Mesenchymal stem cell (in vitro differentiated cells and primary cell): ENCODE data around the gene SPRN.
"Not testable (repeated sequence)": the region's sequence is repeated elsewhere in the genome, so short reads cannot be mapped to it uniquely, and the experiment has no call there.

Experiments used
- DNase-seq: peaks from one replicate; pipeline ENCODE4 v3.0.0-alpha.2; 2013
- H2AFZ ChIP-seq: one replicate; pipeline ENCODE4 v1.6.1; 2013; ENCODE audit warnings: low read depth, mild to moderate bottlenecking, control low read depth, inconsistent platforms, low read length, moderate library complexity
- H2AK5ac ChIP-seq: 2 replicates; pipeline ENCODE4 v1.6.1; 2013; ENCODE audit warnings: low read length, moderate library complexity, mild to moderate bottlenecking, inconsistent platforms; ENCODE audit not compliant: severe bottlenecking
- H2BK120ac ChIP-seq: one replicate; pipeline ENCODE4 v1.6.1; 2013; ENCODE audit warnings: low read depth, mild to moderate bottlenecking, inconsistent platforms, low read length, moderate library complexity
- H2BK12ac ChIP-seq, 2 experiments: one replicate each; pipeline ENCODE4 v1.6.1; 2013; ENCODE audit warnings: inconsistent platforms in 2 of 2, low read length in 2 of 2, mild to moderate bottlenecking in 2 of 2, moderate library complexity in 2 of 2, control low read depth in 1 of 2
- H2BK15ac ChIP-seq: one replicate; pipeline ENCODE4 v1.6.1; 2013; ENCODE audit warnings: mild to moderate bottlenecking, low read depth, inconsistent platforms; ENCODE audit not compliant: poor library complexity, severe bottlenecking
- H2BK5ac ChIP-seq: 2 replicates; pipeline ENCODE4 v1.6.1; 2013; ENCODE audit warnings: low read depth, mild to moderate bottlenecking, low read length, control low read depth, inconsistent platforms; ENCODE audit not compliant: poor library complexity, severe bottlenecking
- H3K14ac ChIP-seq, 2 experiments: one replicate each; pipeline ENCODE4 v1.6.1; 2013; ENCODE audit warnings: inconsistent platforms in 2 of 2, low read length in 2 of 2, control low read depth in 1 of 2, mild to moderate bottlenecking in 1 of 2, moderate library complexity in 1 of 2
- H3K18ac ChIP-seq, 2 experiments: one replicate each; pipeline ENCODE4 v1.6.1; 2013; ENCODE audit warnings: inconsistent platforms in 2 of 2, low read length in 2 of 2, control low read depth in 1 of 2, low read depth in 1 of 2, mild to moderate bottlenecking in 1 of 2
- H3K23ac ChIP-seq, 2 experiments: one replicate each; pipeline ENCODE4 v1.6.1; 2013; ENCODE audit warnings: inconsistent platforms in 2 of 2, low read length in 2 of 2, mild to moderate bottlenecking in 2 of 2, moderate library complexity in 2 of 2, control low read depth in 1 of 2
- H3K27ac ChIP-seq: 2 replicates; pipeline ENCODE4 v1.5.1; 2013; ENCODE audit warnings: mild to moderate bottlenecking, moderate library complexity, low read length, control low read depth, inconsistent platforms; ENCODE audit not compliant: poor library complexity, severe bottlenecking
- H3K27me3 ChIP-seq, 2 experiments: 2 replicates each; pipeline versions ENCODE4 v1.6.1 to v1.7.0; 2013; ENCODE audit warnings: low read length in 2 of 2, mild to moderate bottlenecking in 2 of 2, moderate library complexity in 2 of 2, control low read depth in 1 of 2, inconsistent platforms in 1 of 2; ENCODE audit not compliant: control insufficient read depth in 1 of 2, insufficient read depth in 1 of 2
- H3K36me3 ChIP-seq, 2 experiments: 2 replicates each; pipeline versions ENCODE4 v1.6.1 to v1.7.0; 2013; ENCODE audit warnings: low read length in 2 of 2, control low read depth in 1 of 2, inconsistent platforms in 1 of 2, low read depth in 1 of 2, mild to moderate bottlenecking in 1 of 2; ENCODE audit not compliant: insufficient read depth in 2 of 2, control insufficient read depth in 1 of 2
- H3K4ac ChIP-seq, 2 experiments: one replicate each; pipeline ENCODE4 v1.6.1; 2013; ENCODE audit warnings: inconsistent platforms in 2 of 2, low read length in 2 of 2, mild to moderate bottlenecking in 2 of 2, moderate library complexity in 2 of 2, control low read depth in 1 of 2, low read depth in 1 of 2
- H3K4me1 ChIP-seq: 2 replicates; pipeline ENCODE4 v1.6.1; 2013; ENCODE audit warnings: low read depth, low read length, control low read depth; ENCODE audit not compliant: control insufficient read depth, insufficient read depth
- H3K4me2 ChIP-seq: 2 replicates; pipeline ENCODE4 v1.6.1; 2013; ENCODE audit warnings: low read length, mild to moderate bottlenecking, inconsistent platforms; ENCODE audit not compliant: poor library complexity, severe bottlenecking
- H3K4me3 ChIP-seq, 2 experiments: 2 replicates each; pipeline versions ENCODE4 v1.5.1 to v1.7.0; 2013; ENCODE audit warnings: low read length in 2 of 2, mild to moderate bottlenecking in 2 of 2, control low read depth in 1 of 2, low read depth in 1 of 2; ENCODE audit not compliant: insufficient read depth in 1 of 2
- H3K79me1 ChIP-seq: replicated peaks from 2 replicates; pipeline ENCODE4 v1.6.1; 2013; ENCODE audit warnings: mild to moderate bottlenecking, control low read depth, low read length, inconsistent platforms; ENCODE audit not compliant: poor library complexity, severe bottlenecking
- H3K9ac ChIP-seq: 2 replicates; pipeline ENCODE4 v1.7.0; 2013; ENCODE audit warnings: mild to moderate bottlenecking, low read length, moderate library complexity
- H3K9me3 ChIP-seq: 2 replicates; pipeline ENCODE4 v1.7.0; 2013; ENCODE audit warnings: mild to moderate bottlenecking, low read length; ENCODE audit not compliant: control insufficient read depth
- H4K8ac ChIP-seq: one replicate; pipeline ENCODE4 v1.6.1; 2013; ENCODE audit warnings: inconsistent platforms, mild to moderate bottlenecking, low read length, moderate library complexity
- H4K91ac ChIP-seq: one replicate; pipeline ENCODE4 v1.6.1; 2013; ENCODE audit warnings: mild to moderate bottlenecking, low read length, inconsistent platforms
- WGBS: methylation state at CpG from one replicate; pipeline ENCODE4 v1.1.7; 2013; ENCODE audit warnings: mixed read lengths; 5-methylcytosine and 5-hydroxymethylcytosine counted together

SPRN gene

DNA sequence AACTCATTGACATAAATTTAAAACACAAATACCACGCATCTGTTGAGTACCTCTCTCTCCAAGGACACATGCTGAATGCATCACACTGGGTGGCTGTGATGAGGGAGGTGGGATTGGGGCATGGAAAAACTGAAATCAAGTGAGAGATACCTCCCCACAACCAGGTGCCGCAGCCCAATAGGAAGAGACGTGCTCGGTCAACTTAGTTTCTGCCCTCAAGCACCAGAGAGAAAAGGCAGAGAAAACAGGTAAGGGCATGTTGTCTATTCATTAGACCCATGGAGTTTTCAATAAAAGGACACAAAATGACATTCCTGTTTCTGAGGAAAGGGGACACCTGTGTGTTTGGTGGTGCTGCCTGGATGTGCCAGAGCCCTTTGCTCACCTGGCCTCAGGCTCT lies 5.1 kb upstream of the SPRN start:
- not testable (repeated sequence) for H2BK120ac ChIP-seq, H3K4me2 ChIP-seq, H4K91ac ChIP-seq, H3K4me3 ChIP-seq, H3K23ac ChIP-seq, H4K8ac ChIP-seq, H2BK5ac ChIP-seq, H3K14ac ChIP-seq, H3K18ac ChIP-seq, H3K79me1 ChIP-seq, H3K27ac ChIP-seq, H3K4ac ChIP-seq, H2BK15ac ChIP-seq, DNase-seq, H2BK12ac ChIP-seq, H3K9me3 ChIP-seq, H3K4me1 ChIP-seq, H3K9ac ChIP-seq, H3K36me3 ChIP-seq, H3K27me3 ChIP-seq, H2AK5ac ChIP-seq, H2AFZ ChIP-seq
- WGBS: no CpG with 5 or more reads among the region's 4 CpGs

DNA sequence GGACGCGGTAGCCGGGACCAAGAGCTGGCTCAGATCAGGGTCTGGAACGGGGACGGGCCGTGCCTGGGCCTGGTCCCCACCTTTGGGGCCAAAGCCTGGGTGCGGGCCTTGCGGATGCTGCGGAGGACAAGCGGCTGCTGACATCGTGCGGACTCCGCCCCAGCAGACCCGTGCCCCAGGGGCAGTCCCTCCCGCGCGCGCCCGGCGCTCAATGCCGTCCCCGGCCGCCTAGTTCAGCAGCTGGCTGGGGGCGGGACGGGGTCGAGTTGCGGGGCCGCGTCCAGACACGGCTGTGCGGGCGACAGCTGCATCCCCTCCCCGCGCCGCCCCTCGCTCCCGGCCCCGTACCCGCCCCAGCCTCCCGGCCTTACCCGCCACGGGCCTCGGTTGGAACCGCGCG lies 323 bp downstream of the SPRN start:
- H3K9ac ChIP-seq, H4K91ac ChIP-seq, H2BK15ac ChIP-seq, H3K27ac ChIP-seq, DNase-seq, H3K4ac ChIP-seq, H3K9me3 ChIP-seq, H3K18ac ChIP-seq, H3K4me2 ChIP-seq, H2BK12ac ChIP-seq, H3K14ac ChIP-seq, H2AFZ ChIP-seq, H3K23ac ChIP-seq, H2AK5ac ChIP-seq, H2BK5ac ChIP-seq, H3K27me3 ChIP-seq, H3K4me3 ChIP-seq, H2BK120ac ChIP-seq, H4K8ac ChIP-seq: not testable (repeated sequence)
- no CpG with 5 or more reads among the region's 46 CpGs for WGBS
- Histone ChIP-seq H3K4me1 (peaks cover 20% of the 10 kb centered on the region), H3K79me1 (peaks cover 16% of the 10 kb centered on the region), H3K36me3 (peaks cover 24 to 38% of the 10 kb centered on the region in 2 experiments)

DNA sequence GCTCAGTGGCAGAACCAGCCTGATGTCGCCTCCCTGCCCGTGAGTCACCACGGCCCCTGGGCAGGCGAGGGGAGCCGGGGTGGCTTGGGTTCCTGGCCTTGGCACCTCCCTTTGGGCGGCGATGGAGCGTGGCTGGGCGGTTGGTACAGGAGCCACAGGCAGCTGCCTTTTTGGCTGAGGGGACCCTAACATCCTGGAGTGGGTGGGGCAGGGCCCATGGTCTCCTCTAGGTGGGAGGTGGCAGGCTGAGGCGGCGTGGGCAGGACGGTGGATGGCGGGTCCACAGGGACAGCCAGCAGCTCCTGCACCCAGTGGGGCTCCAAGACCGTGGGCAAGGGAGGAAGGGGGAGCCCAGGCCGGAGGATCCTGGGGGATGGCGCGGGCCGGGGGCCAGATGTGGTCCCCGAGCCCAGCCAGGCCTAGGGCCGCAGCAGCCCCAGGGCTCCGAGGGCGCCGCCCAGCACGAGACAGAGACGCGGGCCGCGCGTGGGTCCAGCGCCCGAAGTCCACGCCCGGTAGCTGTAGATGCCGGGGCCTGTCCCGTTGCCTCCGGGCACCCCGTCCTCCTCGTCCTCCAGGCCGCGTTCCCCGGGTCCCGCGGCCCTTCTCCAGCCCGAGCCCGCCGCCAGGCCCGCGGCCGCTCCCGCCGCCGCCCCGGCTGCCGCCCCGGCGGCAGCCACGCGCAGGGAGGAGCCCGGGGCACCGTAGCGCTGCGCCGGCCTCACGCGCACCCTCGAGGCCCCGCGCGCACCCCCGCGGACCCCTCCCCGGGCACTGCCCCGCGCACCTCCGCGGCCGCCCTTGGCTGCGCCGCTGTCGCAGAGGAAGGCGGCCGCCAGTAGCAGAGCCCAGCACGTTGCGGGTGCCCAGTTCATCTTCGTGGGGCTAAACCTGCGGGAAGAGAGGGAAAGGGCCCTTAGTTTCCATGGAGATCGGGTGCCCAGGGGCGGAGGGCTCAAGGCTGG lies 1.3 kb downstream of the SPRN start:
- no peak overlapping the region for H3K23ac ChIP-seq
- no peak overlapping the region for H2BK12ac ChIP-seq
- H3K4me3 ChIP-seq: no peak overlapping the region
- no peak overlapping the region for H3K14ac ChIP-seq
- H3K4me1 ChIP-seq: peaks cover 20% of the 10 kb centered on the region
- H2BK5ac ChIP-seq: no peak overlapping the region
- peak overlapping the region; percentile 27 for H3K4me2 ChIP-seq
- H2AK5ac ChIP-seq: no peak overlapping the region
- 29% methylated on average over 78 of the region's 88 CpGs for WGBS
- H3K36me3 ChIP-seq: peaks cover 32 to 48% of the 10 kb centered on the region in 2 experiments
- H2BK15ac ChIP-seq: no peak overlapping the region
- no peak overlapping the region for H4K91ac ChIP-seq
- H3K18ac ChIP-seq: no peak overlapping the region
- no peak overlapping the region for H4K8ac ChIP-seq
- no peak overlapping the region for H2BK120ac ChIP-seq
- peaks cover 0 to 4% of the 10 kb centered on the region in 2 experiments for H3K27me3 ChIP-seq
- no peak overlapping the region for H2AFZ ChIP-seq
- DNase-seq: no peak
- no peak overlapping the region for H3K9ac ChIP-seq
- H3K4ac ChIP-seq: no peak overlapping the region
- no peak overlapping the region for H3K27ac ChIP-seq
- H3K79me1 ChIP-seq: peaks cover 25% of the 10 kb centered on the region
- H3K9me3 ChIP-seq: no peaks in the 10 kb centered on the region

DNA sequence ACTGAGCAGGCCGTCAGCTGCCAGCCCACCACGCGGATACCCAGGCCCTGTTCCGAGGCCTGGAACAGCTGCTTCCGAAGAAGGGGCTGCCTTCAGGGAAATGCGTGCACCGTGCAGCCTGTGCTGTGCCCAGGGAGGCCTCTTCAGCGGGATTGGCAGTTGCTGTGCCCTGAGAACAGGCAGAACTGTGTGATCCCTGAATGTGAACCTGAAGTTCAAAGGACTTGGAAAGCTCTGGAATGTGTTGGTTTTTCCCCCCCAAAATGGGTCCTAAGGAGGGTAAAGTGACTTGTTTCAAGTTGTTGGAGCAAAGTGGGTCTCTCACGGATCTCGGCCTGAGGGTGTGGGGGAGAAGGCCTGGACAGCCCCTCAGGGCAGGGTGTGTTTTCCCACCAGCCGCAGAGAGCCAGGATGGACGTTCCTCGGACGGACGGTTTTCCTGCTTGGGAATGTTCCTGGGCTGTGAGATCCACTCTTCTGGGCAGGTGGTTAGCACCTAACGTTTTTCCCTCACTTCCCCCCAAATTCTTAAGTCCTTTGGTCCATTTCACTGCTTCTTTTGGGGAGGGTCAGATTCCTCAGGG lies 2.1 kb downstream of the SPRN start:
- no peak overlapping the region for H3K4me3 ChIP-seq
- H3K4me2 ChIP-seq: no peak overlapping the region
- WGBS: 84% methylated on average over 16 of the region's 16 CpGs
- no peak overlapping the region for H3K18ac ChIP-seq
- H3K27ac ChIP-seq: no peak overlapping the region
- H3K79me1 ChIP-seq: peaks cover 26% of the 10 kb centered on the region
- H3K4me1 ChIP-seq: peaks cover 20% of the 10 kb centered on the region
- H2BK120ac ChIP-seq: no peak overlapping the region
- no peak overlapping the region for H2BK15ac ChIP-seq
- no peak overlapping the region for H4K91ac ChIP-seq
- no peak overlapping the region for H2AFZ ChIP-seq
- H3K36me3 ChIP-seq: peaks cover 36 to 51% of the 10 kb centered on the region in 2 experiments
- H3K9me3 ChIP-seq: no peaks in the 10 kb centered on the region
- H4K8ac ChIP-seq: no peak overlapping the region
- no peak overlapping the region for H3K14ac ChIP-seq
- no peak overlapping the region for H3K4ac ChIP-seq
- H2AK5ac ChIP-seq: no peak overlapping the region
- no peak overlapping the region for H3K9ac ChIP-seq
- H3K23ac ChIP-seq: no peak overlapping the region
- H2BK5ac ChIP-seq: no peak overlapping the region
- DNase-seq: no peak
- no peak overlapping the region for H2BK12ac ChIP-seq
- peaks cover 0 to 4% of the 10 kb centered on the region in 2 experiments for H3K27me3 ChIP-seq
